GM18502 (cell line): Measurements from ENCODE around the gene ZNF555.
A peak's percentile ranks its signal among the peaks of the same experiment; 100 is the strongest.
"Not testable (repeated sequence)": the region's sequence is repeated elsewhere in the genome, so short reads cannot be mapped to it uniquely, and the experiment has no call there.

ENCODE experiments used
- ATAC-seq: cut with Tn5 transposase; IDR thresholded peaks from one replicate; pipeline ENCODE4 v1.9.1; 2021; ENCODE audit warnings: mild to moderate bottlenecking; ENCODE audit not compliant: unreplicated experiment, poor library complexity

Gene ZNF555

DNA sequence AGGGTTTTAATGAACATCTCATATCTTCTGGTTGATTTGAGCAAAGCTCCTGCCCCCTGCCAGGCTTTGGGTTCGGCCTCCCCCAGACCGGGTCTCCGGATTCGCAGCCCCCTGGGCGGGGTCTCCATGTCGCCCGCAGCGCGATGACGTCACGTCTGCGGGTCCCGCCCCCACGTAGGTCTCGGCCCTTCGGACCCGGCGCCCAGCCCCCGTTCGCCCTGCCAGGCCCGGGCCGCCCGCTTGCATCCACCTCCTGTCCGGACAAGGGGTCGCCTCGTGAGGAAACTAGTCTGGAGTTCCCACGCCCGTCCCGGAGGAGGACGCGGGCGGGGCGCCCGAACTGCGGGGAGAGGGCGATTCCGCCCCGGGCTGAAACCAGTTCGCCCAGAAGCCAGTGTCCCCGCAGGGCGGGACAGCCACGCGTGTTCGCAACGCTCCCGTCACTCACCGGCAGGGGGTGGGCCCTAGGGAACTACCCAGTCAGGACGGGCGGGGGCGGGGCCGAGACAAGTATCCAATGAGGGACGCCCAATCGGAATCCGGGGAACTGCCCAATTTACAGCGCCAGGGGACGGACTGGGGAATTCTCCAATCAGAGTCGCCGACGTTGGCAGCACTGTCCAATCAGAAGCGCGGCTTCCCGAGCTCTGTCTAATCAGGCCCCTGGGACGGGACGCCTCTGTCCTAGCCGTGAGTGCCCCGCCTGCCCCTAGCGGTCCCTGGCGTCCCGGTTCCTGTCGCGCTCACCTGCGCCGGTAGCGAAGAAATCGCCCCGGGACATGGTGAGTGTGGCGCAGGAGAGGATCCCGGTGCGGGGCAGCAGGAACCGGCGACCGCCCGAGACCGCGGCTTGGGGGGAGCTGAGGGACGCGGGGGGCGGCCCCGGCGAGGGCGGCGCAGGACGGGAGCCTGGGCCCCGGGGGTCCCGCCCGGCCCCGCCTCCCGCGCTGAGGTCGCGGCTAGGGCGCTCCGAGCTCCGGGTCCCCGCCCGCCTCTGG lies at the start of gene ZNF555:
Gene ZNF555 (plus strand): TSS at position 682 of the 998 bp plus-strand sequence. CDS start 98 bp downstream, at position 780.
- ATAC-seq: peak; percentile 94

DNA sequence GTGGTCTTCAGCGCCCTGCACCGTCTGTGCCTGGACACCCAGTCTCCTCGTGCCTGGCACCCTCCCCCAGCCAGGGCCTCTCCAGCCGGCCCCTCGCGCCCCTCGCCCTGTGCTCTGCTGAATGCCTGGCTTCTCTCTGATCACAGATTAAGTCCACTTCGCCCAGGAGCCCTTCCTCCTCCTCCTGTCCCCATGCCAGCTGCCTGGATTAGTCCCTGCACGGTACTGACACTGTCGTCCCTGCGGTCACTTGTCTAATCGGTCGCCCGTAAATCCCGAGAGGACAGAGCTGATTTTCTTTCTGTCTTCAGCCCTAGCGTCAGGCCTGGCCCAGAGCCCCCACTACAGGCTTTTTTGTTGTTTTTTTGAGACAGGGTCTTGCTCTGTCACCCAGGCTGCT lies 49.4 kb upstream of the ZNF555 start:
- no peak for ATAC-seq

- ATAC-seq: not testable (repeated sequence)
Measured at GRCh38 chr19:2792666-2793065, 48.6 kb upstream of the ZNF555 start.

GRCh38 chr19:2793126-2793525 lies 48.1 kb upstream of the ZNF555 start:
- ATAC-seq: no peak

DNA sequence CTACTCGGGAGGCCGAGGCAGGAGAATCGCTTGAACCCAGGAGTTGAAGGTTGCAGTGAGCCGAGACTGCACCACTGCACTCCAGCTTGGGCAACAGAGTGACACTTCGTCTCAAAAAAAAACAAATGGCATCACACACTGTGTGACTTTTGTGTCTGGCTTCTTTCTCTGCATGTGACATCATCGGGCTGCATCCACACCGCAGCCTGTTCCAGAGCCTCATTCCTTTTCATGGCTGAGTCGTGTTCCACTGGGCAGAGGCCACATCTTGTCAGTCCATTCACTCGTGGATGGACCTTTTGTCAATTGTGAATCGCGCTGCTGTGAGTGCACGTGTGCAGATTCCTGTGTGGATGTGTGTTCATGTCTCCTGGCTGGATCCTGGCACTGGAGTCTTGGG lies 47.7 kb upstream of the ZNF555 start:
- no peak for ATAC-seq

DNA sequence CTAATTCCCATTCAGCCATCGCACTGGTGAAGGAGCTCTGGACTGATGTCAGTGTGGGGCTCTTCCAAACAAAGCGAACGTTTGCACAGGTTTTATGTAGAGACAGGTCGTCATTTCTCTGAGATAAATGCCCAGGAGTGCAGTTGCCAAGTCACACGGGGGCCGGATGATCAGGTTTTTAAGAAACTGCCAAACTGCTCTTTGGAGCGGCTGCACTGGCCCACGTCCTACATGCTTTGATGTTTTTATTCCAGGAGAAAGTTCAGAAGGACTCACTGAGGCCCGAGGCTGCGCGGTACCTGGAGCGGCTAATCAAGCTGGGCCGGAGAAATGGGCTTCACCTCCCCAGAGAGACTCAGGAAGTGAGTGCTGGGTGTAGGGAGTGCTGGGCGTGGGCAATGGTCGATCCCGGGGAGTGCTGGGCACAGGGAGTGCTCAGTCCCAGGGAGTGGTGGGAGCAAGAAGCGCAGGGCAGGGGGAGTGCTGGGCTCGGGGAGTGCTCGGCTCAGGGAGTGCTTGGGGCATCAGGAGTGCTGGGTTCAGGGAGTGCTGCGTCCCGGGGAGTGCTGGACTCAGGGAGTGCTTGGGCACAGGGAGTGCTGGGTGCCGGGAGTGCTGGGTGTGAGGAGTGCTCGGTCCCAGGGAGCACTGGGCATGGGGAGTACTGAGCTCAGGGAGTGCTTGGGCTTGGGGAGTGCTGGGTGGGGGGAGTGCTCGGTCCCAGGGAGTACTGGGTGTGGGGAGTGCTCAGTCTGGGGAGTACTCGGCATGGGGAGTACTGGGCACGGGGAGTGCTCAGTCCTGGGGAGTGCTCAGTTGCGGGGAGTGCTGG lies 45.2 kb upstream of the ZNF555 start:
- ATAC-seq: no peak

- ATAC-seq: no peak
Measured at GRCh38 chr19:2796659-2797266, 44.5 kb upstream of the ZNF555 start.

DNA sequence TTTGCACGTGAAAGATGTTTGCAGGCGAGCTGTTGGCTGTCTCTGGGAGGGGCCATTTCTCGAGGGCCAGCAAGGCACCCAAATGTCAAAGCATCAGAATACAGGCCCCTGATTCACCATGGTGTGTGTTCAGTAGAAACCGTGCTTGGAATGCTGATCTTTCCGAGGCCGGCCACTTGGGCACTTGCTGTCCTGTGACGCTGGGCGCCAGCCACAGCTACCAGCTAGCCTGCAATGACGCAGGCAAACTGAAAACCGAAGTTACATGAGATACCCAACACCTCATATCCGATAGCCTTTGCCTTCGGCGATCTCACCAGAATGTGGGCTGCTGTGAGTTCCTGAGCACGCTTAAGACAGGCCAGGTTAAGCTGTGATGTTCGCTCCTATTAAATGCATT lies 44.0 kb upstream of the ZNF555 start:
- ATAC-seq: no peak

- no peak for ATAC-seq
Measured at GRCh38 chr19:2798158-2798685, 43.1 kb upstream of the ZNF555 start.

- no peak for ATAC-seq
Measured at GRCh38 chr19:2798733-2799132, 42.5 kb upstream of the ZNF555 start.

GRCh38 chr19:2799273-2800020 lies 41.8 kb upstream of the ZNF555 start:
- ATAC-seq: no peak

GRCh38 chr19:2800506-2800905 lies 40.8 kb upstream of the ZNF555 start:
- ATAC-seq: no peak

DNA sequence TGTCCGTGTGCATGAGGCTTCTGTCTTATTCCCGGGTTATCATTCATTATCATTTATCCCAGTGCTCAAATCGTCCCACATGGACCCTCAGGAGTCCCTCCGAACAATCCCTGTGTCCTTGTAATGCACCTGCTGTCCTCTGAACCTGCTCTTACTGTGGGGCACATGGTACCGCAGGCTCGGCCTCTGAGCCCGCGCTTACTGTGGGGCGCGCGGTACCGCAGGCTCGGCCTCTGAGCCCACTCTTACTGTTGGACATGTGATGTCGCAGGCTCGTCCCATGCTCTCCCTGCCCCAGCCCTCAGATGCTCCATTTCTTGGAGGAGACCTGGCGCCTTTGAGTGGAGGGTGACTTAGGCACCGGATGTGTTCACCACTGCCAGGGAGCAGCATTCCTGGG lies 38.4 kb upstream of the ZNF555 start:
- no peak for ATAC-seq

- ATAC-seq: no peak
Measured at GRCh38 chr19:2803486-2804155, 37.7 kb upstream of the ZNF555 start.

GRCh38 chr19:2804156-2805004 lies 36.9 kb upstream of the ZNF555 start:
- ATAC-seq: no peak

DNA sequence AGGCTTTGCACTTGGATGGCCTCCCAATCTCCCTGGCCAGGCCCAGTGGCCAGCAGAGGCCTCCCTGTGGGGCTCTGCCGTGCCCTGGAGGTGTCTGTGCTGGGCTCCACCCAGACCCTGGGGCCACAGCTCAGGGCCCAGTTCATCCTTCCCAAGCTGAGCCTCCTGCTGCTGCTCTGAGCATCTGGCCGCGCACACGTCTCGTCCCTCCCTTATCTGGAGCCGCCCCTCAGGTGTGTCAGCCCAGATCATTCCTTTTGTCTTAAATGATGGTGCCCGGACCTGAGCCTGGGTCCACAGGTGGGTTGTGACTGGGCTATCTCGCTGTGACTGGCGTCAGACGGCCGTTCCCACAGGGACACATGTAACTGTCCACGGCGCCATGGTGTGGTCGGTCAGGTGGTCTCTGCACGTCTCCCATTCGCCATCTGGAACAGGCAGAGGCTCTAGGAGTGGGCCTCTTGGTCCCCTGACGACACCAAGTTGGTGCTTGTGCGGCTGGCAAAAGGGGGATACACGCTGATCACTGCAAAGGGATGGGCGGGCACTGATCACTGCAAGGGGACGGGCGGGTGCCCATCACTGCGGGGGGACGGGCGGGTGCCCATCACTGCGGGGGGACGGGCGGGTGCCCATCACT lies 35.9 kb upstream of the ZNF555 start:
- no peak for ATAC-seq

DNA sequence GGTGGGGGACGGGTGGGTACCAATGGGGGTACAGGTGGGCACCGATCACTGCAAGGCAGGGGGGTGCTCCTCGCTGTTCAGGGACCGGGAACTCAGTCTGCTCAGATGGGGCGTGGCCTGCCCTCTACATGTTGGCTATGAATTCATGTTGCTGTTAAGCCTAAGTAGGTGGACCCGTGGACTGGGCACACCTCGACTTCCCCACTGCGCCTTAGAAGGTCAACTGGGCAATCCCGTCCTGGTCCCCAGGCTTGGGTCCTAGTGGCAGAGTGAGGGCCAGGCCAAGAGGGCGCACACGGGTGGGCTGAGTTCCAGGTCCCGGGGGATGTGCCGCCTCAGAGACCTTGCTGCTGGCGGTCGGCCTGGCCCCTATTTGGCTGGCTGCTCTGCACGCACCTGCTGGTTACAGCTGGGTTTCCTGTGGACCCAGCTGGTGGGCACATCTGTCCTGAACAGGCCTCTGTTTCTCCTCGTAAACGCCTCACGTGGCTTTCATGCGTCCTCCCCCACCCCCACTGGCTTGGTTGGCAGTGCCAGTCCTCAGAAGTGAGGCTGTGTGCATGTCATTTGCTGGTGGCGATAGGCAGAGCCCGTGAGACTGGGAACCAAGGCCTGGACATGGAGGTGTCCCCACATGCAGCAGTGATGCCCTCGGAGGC lies 35.2 kb upstream of the ZNF555 start:
- ATAC-seq: no peak
